Cerebellar nuclear complex (tissue), 1 donor: ENCODE data around the gene KLHL3.

ENCODE experiments used
- DNase-seq, 2 experiments: peaks; one replicate each; lab custom pipeline; 2025; lab: John Stamatoyannopoulos, UW

Gene KLHL3

DNA sequence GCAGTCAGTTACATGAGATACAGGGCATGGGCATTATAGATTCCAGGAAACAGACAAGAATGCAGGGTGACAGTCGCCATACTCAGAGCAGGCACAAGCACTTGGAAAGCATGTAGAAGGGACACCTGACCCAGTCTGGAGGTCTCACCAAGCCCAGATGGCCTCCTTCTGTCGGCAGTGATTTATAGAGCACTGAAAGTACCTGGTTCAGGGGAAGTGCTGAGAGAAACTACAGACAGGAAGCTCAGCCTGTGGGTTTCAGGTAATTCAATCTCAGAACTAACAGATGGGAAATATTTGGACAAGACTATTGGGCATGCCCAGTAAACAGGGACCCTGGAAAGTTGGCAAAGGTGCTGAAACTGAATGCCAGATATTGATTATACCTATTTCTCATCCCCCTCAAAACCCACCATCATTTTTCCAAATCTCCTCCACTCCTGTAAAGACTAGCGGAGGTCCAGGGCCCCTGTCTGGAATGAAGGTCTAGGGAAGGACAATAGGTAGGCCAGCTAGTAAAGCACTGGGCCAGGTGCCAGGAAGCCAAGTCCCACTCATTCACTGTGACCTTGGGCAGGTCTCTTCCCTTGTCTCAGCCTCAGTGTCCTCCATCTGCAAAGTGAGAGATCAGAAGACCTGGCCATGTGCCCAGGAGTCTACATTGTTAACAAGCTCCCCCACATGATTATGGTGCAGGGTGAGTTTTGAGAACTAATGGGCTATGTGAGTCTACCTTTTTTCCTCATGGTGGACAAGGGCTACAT, 26.9 kb downstream of the KLHL3 start:
- peak; percentile 33 to 43 for DNase-seq

DNA sequence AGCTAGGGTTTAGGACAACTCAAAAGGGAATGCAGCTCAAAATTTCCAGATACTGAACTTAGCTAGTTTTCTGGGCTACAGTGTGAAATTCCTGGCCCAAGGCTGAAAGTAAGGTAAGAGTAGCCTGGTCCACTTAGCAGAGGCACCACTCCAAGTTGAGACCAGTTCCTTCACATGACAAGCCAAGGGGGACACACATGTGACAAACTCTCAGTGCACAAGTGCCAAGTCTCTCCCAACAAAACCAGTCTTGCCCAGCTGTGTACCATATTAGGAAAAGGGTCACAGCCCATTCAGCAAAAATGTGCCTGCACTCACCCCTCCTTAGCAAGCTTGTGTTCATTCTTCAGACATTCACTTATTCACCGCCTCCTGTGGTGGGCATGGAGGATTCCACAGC, 27.8 kb downstream of the KLHL3 start:
- DNase-seq = no peak

DNA sequence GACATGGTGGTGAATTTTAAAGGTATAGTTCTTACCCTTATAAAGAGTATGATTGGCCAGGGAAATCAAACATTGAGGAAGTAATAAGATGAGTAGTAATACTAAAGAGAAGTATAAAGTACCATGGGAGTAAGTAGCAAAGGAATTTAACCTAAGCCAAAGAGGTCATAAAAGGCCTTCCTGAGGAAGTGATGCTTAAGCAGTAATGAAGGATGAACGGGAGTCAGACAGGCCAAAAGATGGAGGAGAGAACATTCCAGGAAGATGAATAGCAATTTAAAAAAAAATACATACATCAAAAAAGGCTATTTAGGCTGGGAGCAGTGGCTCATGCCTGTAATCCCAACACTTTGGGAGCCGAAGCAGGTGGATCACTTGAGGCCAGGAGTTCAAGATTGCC, 29.0 kb downstream of the KLHL3 start:
- no peak for DNase-seq

DNA sequence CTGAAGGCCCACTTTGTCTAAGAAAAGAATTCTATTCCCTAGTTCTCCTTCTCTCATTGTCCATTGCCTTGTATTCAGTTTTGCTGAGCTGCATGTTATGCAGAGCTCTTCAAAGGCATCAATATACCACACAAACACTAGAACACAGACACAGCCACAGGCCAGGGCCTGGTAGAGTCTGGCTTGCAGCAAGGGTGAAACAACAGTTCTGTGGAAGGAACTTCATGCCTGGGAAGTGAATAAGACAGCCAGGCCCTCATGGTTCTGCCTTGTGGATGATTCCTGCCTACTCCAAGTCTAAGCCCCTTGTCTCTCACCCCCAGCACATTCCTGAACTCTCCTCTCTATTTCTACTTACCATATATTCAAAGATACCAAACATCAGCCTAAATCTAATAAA, 30.8 kb downstream of the KLHL3 start:
- no peak for DNase-seq

DNA sequence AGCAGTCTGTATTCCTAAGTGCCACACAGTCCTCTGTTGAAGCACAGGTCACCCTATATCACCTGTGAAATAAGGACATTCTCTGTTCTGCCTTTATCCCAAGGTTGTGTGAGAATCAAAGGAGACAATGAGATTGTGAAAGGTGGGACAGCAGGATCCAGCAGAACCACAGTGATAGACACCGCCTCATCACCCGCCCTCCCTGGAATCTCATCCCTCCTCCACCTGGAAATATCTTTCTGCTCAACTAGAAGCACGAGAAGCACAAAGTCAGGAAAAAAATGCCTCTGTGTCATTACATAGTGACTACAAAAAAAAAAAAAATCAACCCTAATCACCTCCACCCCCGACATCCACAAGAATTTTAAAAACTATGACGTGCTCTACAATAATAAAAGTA, 32.3 kb downstream of the KLHL3 start:
- DNase-seq = no peak

DNA sequence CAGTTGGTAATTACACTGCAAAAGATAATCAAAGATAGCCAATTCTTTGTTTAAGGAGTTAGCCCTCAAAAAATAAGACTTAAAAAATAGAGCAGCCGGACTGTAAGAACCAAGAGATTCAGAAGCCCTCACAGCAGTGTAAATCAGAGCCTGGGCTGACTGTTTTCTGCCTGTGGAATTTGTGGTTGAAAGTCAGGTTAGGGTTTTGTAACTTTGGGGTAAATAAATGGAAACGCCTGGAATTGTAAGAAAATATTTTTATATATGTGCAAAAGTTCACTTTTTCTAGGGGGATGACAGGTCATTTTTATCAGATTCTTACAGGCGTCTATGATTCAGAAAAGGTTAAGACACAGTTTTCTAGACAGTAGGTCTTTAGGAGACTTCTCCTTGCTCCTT, 35.6 kb downstream of the KLHL3 start:
- DNase-seq = no peak

DNA sequence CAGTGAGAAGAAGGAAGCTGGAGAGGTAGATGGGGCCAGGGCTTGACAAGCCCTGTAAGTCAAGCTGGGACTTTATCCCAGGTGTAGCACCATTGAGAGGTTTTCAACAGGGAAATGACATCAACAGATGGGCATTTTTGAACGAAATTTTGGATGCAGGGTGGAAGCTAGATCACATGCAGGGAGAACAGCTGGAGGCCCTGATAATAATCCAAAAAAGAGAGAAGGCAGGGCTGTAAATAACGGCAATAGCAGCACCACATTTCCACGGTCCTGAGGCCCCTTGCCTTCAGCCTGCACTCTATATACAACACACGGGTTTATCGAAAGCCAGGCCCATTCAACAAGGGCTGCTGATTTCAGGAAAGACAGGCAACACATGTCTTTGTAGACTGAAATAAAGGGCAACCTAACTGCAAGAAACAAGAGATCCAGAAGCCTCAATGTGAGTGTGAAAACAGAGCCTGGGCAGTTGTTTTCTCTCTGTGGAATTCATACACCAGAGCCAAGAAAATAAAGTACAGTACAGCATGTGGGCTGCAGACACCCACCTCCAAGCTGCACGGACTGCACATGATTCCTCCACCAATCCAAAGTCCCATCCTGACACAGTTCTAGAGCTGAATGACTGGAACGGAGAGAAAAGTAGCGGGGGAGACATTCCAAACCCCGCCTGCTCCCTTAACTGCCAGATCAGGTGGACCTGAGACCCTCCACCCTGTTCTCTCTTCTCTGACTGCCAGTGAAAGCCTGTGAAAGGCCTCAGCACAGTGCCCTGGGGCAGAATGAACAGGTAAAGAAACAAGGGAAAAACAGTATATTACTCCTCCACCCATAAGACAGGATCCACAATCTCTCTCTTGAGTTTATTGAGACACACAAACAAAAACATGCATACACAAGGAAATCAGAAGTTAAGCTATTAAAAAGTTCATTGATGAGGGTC, 36.3 kb downstream of the KLHL3 start:
- DNase-seq = peak in 1 of 2 experiments; percentile 38

DNA sequence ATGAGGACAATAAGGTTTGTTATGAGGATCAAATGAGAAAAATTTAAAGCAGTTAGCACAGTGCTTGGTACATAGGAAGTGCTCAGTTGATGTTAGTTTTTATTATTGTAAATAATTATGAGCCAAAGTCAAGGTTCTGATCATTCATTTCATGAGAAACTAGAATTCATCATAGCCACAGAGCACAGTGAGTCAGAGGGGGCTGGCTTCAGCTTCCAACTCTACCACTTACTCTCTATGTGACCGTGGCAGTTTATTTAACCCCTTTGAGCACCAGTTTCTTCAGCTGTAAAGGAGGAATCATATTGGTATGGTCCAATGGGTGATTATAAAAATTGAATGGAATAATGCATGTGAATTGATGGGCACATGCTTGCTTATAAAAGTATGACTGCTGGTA, 39.4 kb downstream of the KLHL3 start:
- DNase-seq = no peak

DNA sequence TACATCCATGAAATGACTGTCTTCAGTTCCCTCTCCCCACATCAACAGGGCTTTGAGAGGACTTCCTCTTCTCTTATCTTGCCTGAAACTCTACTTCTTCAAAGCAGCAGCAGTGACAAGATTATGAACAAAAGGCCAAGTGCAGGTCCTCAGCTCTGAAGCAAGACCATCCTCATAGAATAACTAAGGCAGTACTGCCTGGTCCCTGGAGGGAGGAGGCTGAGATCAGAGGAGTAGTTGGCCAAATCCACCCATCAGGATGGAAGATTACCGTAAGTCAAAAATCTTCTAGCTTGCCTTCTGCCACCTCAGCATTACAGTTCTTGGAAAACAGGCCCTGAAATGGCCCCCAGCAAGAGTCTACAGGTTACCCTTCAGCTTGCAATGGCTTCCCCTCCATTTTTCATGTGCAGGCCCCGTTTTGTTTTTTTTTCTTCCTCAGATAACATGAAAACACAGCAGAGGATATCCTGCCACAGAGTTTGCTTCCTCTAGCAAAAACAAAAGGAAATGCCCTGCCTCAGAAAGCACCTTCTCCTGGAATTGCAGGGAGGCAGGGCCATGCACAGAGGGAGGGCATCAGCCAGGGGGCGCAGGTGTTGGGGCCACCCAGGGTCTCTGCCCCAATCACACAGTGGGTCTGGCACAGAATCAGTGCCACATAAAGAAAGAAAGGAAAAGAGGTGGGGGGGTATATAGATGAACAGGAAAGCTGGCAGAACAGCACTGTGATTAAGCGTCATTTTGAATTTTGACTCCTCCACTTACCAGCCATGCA, 40.0 kb downstream of the KLHL3 start:
- DNase-seq = no peak

DNA sequence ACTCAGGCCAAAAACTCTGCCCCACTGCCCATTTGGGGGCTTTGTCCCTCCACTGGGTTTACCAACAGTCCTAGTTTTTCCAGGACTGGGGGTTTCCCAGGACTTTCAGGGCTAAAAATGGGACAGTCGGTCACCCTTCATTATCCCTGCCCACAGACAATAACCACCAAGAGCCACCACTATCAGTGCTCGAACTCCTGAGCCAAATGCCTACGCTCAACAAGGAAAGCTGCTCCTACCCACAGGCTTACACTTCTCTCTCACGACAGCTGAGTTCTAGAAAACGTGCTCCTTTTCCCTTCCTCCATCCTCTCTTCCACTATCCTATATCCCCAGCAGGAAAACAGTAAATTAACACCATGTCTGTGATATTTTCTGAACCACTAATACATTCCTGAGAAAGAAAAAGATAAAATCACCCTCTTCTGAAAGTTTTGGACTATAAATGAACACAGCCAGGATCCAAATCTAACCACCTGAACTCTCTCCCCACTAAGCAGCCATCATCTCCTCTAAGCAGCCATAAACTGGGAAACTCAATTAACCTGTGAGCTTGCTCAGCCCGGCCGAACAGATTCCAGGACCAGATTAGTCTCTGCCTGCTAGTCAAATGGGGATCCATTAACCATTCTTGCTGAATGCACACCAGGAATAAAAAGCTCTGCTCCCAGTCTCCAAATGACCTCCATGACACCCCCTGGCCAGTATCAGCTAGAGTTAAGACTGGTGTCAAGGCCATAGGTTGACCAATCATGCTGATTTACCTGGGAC, 41.8 kb downstream of the KLHL3 start:
- no peak for DNase-seq

DNA sequence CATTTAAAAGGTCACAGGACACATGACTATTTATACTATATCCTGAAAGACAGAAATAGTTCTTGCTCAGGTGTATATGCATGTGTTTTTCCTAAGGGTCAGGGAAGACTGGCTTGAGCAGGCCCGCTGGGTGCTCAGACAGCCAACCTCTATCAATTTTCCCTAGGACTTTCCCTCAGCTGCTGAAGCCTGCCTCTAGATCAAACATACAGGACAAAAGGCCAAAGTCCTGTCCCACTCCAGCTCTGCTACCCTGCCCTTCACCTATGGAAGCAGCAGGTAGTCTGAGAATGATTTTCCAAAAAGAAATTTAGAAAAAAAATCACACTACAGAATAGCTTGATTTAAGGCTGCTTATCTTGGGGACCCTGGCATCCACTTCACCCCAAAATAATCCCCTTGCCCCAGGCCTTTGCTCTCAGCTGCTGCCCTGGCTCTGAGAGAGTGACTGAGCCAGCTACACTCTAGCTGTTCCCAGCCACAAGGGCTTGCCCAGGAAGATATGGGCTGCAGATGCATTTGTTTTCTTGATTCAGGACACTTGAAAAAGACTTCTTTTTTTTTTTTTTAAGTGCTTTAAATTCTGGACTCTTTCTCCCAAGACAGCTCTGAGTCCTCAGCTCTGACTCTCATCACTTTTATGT, 42.5 kb downstream of the KLHL3 start:
- DNase-seq = no peak

DNA sequence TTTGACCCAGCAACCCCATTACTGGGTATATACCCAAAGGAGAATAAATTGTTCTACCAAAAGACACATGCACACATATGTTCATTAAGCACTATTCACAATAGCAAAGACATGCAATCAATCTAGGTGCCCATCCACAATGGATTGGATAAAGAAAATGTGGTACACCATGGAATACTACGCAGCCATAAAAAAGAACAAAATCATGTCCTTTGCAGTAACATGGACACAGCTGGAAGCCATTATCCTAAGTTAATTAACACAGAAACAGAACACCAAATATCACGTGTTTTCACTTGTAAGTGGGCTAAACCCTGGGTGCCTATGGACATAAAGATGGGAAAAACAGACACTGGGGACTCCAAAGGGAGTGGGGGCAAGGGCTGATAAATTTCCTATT, 46.6 kb downstream of the KLHL3 start:
- DNase-seq = no peak

DNA sequence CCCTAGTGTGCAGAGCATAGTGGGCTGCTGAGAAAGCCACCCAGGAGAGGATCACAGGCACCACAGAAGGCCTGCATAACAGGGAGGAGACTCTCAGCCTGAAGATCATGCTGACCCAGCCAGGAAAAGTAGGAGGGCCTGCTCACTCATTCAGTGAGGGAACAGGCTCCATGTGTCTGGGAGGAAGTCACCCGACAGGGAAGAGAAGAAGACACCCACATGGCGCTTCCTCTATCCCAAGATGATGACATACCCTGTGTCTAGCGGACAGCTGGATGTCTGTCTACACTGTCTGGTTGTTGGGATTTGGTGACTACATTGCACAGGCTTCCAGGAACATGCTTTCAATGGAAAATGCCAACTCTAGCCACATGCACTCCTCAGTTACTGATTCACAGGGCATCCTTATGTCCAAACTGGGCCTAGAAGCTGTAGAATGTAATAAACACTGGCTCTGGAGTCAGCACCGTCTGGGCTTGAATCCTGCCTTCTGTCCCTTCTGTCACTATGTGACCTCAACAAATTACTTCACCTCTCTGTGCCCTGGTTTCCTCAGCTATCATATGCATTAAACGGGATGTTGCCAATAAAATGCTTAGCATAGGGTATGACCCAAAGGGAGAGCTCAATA, 47.6 kb downstream of the KLHL3 start:
- no peak for DNase-seq

DNA sequence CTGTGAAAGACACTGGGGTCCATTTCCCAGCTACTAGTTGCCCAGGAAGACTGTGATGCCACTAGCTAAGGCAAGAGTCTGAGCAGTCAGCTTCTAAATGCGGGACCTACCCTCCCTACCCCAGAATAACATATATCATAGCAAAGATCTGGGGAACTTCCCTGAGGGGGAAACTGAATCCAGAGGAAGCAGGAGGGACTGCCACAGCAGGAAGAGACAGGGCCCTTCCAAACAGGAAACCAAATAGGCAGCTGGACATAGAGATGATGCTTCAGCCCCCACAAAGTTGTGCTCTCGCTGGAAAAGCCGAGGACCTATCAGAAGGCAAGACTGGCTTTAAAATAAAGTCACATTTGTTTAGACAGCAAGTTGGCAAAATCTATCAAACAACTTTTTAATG, 51.1 kb downstream of the KLHL3 start:
- no peak for DNase-seq

DNA sequence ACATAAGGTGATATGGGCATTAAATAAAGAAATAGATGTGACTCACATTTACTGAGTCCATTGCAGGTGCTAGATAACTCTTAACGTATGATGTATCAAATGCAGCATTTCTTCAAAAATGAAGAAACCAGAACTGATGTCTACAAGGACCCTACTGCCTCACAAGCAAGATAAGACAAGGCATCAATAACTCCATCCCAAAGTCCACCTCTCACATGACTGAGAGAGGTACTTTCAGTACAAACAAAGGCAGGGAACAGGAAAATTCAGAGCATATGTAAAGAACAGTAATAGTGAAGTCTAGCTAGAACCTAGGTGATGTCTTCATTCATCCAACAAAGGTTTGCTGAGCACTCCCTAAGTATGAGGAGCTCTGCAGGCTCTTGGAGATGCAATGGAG, 54.7 kb downstream of the KLHL3 start:
- no peak for DNase-seq

DNA sequence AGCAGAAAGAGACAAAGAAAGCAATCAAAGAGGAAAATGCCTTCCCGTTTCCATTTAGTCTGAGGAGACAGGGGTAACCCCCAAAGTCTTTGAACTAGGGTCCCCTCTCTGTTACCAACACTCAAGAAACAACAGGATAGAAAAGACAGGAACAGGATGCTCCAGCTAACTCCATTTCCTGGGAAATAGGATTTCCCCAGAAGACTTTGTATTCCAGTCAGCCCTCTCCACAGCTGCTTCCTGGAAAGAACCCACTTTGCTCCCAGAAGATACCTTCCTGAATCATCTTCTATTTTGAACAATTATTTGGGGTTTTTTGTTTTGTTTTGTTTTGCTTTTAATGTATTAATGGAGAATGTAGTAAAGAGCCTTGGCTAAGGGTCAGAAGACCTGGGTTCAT, 56.0 kb downstream of the KLHL3 start:
- DNase-seq = no peak

DNA sequence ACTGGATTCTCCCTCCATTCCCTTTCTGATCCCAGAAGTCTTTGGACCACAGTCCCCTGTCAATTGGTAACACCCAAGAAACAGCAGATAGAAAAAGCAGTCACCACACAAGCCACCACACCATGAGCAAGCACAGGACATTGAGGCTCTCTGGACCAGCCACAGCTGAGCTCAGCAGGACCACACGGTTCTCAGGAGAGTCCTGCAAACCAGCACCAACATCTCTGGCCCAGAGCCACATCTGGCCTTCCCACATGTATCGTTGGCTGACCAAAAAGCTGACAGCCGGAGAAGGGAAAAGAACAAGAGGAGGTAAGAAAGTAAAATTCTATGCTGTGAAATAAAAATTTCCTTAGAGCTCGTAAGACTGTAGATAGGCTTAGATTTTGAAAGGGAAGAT, 56.7 kb downstream of the KLHL3 start:
- DNase-seq = no peak

DNA sequence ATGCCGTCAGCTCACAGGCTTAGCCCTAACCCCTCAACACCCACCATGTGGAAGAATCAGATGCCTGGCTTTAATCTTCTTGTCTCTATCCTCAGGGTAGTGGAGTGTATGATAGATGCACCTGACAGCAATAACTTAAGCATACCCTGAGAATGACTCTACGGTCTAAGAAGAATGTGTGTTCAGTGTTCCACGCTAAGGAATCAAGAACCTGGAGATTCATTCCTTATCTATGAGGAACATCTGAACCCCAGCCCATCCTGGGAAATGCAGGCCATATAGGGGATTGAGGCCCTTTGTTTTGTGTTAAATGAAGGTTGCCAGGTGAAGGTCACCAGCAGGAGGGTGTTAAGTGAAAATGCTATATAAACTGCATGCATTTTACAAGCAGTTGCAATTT, 63.0 kb downstream of the KLHL3 start:
- DNase-seq = no peak

DNA sequence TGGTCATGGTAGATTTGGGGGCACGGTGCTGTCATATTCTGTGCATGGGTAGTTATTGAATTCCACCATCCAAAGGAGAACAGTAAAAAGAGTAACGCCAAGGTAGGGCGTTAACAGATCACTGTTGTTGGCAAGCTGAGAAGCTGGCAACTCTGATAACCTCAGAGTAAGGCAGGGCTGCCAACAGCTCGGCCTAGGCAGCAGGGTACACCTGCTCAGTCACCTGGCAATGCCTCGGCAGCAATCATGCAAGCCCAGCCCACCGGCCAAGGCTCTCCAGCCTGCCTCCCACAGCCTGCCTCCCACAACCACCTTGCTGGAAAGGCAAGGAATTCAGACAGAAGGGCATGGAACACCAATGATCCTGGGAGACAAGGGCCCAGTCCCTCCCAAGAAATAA, 63.9 kb downstream of the KLHL3 start:
- DNase-seq = peak; percentile 51 to 78

DNA sequence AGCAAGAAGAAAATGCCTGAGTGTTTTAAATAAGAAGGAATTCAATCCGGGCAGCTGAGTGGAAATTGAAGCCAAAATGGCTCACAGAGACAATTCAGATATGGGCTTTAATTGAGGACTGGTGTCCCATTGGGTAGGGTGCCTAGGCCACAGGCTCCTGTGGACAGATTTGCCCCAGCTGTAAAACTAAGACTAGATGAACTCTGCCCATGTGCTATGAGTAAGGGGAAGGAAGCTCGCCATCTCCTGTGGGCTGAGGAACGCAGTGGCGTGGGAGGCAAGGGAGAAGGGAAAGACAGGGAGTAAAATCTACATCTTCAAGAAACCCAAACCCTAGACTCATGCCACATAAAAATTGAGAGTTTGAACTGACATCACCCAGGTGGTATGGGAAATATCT, 66.1 kb downstream of the KLHL3 start:
- DNase-seq = no peak

DNA sequence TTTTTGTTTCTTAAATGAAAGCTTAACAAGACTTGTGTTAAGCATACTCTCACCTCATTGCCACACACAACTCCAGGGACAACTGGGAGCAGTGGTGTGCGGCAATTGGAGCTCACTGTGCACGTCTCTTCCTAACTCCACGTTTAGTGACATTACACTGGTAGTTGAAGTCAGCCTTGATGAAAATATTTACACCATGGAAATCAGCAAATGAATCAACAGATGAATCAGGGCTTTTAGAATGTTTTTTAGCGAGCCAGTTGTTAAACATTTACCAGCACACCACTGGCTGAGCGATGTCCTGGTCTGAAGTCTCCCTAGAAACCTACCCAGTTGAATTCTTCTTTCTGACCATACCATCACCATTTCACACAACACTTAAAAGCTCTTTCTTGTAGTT, 67.3 kb downstream of the KLHL3 start:
- no peak for DNase-seq
